HepG2 (cell line): ENCODE data around the gene HSPA1A. TPM values are rescaled to one million over a fixed set of nuclear protein-coding genes. Genes with fewer than 3 reads are reported as not detected.

Experiments
- GATAD1 ChIP-seq: IDR thresholded peaks from 2 replicates; pipeline ENCODE4 v1.6.1; 2016; ENCODE audit warnings: missing genetic modification reagents, missing compliant biosample characterization
- IKZF1 ChIP-seq: fragments of 450-650 bp; IDR thresholded peaks from 2 replicates; pipeline ENCODE4 v1.7.1; 2016
- JUND ChIP-seq: sonication (generic); formaldehyde crosslinking; IDR thresholded peaks from 2 replicates; pipeline ENCODE4 v1.8.0; 2022; ENCODE audit warnings: mild to moderate bottlenecking, missing genetic modification reagents
- KLF9 ChIP-seq: IDR thresholded peaks from 2 replicates; pipeline ENCODE4 v1.6.1; 2016; ENCODE audit warnings: low read depth
- MXD4 ChIP-seq: IDR thresholded peaks from 2 replicates; pipeline ENCODE4 v1.6.1; 2016; ENCODE audit warnings: mild to moderate bottlenecking, missing biosample characterization, missing genetic modification reagents
- NCOA1 ChIP-seq: sonication (generic); formaldehyde crosslinking; IDR thresholded peaks from 2 replicates; pipeline ENCODE4 v1.9.0; 2021; ENCODE audit warnings: missing genetic modification reagents
- NR2F6 ChIP-seq, 2 experiments: IDR thresholded peaks; 2 replicates each; pipeline ENCODE4 v1.6.1; 2016; ENCODE audit warnings: antibody characterized with exemption in 1 of 2, mild to moderate bottlenecking in 1 of 2
- PAX8 ChIP-seq: sonication (generic); formaldehyde crosslinking; IDR thresholded peaks from 2 replicates; pipeline ENCODE4 v1.8.0; 2022; ENCODE audit warnings: mild to moderate bottlenecking, missing genetic modification reagents, borderline replicate concordance
- PHF21A ChIP-seq: sonication (generic); formaldehyde crosslinking; IDR thresholded peaks from 2 replicates; pipeline ENCODE4 v1.5.0; 2020; ENCODE audit warnings: mild to moderate bottlenecking, missing genetic modification reagents
- SAP130 ChIP-seq: IDR thresholded peaks from 2 replicates; pipeline ENCODE4 v1.6.1; 2016; ENCODE audit warnings: low read depth
- ZBTB20 ChIP-seq: sonication (generic); formaldehyde crosslinking; IDR thresholded peaks from 2 replicates; pipeline ENCODE4 v1.8.1; 2023; ENCODE audit warnings: missing genetic modification reagents, low read depth, mild to moderate bottlenecking, borderline replicate concordance
- ZNF329 ChIP-seq: sonication (generic); formaldehyde crosslinking; IDR thresholded peaks from 2 replicates; pipeline ENCODE4 v1.9.0; 2021; ENCODE audit warnings: low read depth, mild to moderate bottlenecking, missing genetic modification reagents
- ZNF572 ChIP-seq: sonication (generic); formaldehyde crosslinking; IDR thresholded peaks from 2 replicates; pipeline ENCODE4 v1.5.1; 2020; ENCODE audit warnings: mild to moderate bottlenecking, missing genetic modification reagents
- ZNF777 ChIP-seq: sonication (generic); formaldehyde crosslinking; IDR thresholded peaks from 2 replicates; pipeline ENCODE4 v1.4.0; 2020; ENCODE audit warnings: missing genetic modification reagents
- ZNF790 ChIP-seq: sonication (generic); formaldehyde crosslinking; IDR thresholded peaks from 2 replicates; pipeline ENCODE4 v1.8.0; 2022; ENCODE audit warnings: missing genetic modification reagents, mild to moderate bottlenecking, borderline replicate concordance
- ZNF891 ChIP-seq: sonication (generic); formaldehyde crosslinking; IDR thresholded peaks from 2 replicates; pipeline ENCODE4 v1.5.0; 2020; ENCODE audit warnings: mild to moderate bottlenecking, missing genetic modification reagents
- polyA plus RNA-seq, 8 experiments: library from polyadenylated mRNA; depleted of rRNA in 3 of 8; stranded (reverse) in 7 of 8; unstranded in 1 of 8; fragments of >200 nt; fragmentation: Illumina TruSeq in 4 of 8; extraction: Trizol in 4 of 8; gene quantifications; 2 replicates each; pipeline versions ENCODE4 v1.2.1 to v1.2.3, GENCODE V29; 2011 to 2016; ENCODE audit warnings: low read depth in 4 of 8, missing spikeins in 1 of 8, mixed read lengths in 1 of 8; ENCODE audit not compliant: insufficient read depth in 1 of 8
- total RNA-seq, 5 experiments: library from RNA; depleted of rRNA; stranded (reverse); fragments of >200 nt; fragmentation: Illumina TruSeq; extraction: Trizol; gene quantifications; 2 replicates each; pipeline ENCODE4 v1.2.3, GENCODE V29; 2016; ENCODE audit warnings: low read depth in 1 of 5
- TF ChIP-seq, protein P1 (sequence below): sonication (generic); formaldehyde crosslinking; IDR thresholded peaks from 2 replicates; pipeline ENCODE4 v1.5.1; 2020; ENCODE audit warnings: mild to moderate bottlenecking, missing genetic modification reagents, borderline replicate concordance
- TF ChIP-seq, protein P2 (sequence below): sonication (generic); formaldehyde crosslinking; IDR thresholded peaks from 2 replicates; pipeline ENCODE4 v1.4.0; 2020; ENCODE audit warnings: missing genetic modification reagents
- TF ChIP-seq, protein P3 (sequence below): IDR thresholded peaks from 2 replicates; pipeline ENCODE4 v1.6.1; 2016; ENCODE audit warnings: missing compliant biosample characterization, missing genetic modification reagents, borderline replicate concordance

HSPA1A gene
- total and polyA plus RNA-seq, 2 of the 13 experiments (the other 11 are each of a cell fraction or from before 2014, with no cell fraction given), result 44.5 to 85.0 TPM

DNA sequence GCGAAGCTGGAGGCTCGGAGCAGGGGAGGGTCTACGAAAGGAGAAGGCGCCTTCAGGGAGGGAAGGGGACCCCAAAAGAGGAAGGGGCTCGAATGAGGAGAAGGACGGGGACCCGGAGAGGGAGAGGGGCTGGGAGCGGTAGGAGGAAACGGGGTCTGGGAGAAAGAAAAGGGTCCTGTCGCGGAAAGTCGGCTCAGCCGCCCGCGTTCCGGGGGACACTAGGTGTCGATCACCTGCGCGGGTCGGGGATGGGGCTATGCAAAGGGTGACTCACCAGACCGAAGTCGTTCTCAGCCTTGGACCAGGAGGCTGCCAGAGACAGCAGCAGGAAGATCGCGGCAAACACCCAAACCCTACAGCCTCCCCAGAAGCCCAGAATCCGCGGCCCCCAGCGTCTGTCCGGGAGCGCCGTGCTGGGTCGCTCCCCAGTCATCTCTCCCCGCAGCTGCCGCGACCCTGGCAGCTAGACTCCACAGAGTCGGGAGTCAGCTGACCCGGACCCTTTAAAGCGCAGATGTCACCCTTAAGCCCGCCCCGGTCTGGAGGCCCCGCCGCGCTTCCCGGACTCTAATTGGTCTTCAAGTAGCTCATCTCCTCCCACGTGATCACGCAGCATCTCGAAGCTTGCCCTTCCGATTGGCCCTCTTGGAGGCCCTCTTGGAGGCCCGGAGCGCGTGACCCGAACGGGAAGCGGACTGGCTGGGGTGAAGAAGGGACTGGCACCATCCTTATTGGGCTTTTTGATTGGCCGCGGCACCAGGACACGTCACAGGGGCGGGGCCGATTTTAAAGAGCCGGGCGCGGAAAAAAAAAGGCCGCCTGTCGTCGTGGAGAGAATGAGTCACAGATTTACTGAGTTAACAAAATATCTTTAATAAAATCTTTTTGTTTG lies 47.2 kb downstream of the HSPA1A start, which contains the start of gene NEU1 (continued):
- TF ChIP-seq, protein P1, sequence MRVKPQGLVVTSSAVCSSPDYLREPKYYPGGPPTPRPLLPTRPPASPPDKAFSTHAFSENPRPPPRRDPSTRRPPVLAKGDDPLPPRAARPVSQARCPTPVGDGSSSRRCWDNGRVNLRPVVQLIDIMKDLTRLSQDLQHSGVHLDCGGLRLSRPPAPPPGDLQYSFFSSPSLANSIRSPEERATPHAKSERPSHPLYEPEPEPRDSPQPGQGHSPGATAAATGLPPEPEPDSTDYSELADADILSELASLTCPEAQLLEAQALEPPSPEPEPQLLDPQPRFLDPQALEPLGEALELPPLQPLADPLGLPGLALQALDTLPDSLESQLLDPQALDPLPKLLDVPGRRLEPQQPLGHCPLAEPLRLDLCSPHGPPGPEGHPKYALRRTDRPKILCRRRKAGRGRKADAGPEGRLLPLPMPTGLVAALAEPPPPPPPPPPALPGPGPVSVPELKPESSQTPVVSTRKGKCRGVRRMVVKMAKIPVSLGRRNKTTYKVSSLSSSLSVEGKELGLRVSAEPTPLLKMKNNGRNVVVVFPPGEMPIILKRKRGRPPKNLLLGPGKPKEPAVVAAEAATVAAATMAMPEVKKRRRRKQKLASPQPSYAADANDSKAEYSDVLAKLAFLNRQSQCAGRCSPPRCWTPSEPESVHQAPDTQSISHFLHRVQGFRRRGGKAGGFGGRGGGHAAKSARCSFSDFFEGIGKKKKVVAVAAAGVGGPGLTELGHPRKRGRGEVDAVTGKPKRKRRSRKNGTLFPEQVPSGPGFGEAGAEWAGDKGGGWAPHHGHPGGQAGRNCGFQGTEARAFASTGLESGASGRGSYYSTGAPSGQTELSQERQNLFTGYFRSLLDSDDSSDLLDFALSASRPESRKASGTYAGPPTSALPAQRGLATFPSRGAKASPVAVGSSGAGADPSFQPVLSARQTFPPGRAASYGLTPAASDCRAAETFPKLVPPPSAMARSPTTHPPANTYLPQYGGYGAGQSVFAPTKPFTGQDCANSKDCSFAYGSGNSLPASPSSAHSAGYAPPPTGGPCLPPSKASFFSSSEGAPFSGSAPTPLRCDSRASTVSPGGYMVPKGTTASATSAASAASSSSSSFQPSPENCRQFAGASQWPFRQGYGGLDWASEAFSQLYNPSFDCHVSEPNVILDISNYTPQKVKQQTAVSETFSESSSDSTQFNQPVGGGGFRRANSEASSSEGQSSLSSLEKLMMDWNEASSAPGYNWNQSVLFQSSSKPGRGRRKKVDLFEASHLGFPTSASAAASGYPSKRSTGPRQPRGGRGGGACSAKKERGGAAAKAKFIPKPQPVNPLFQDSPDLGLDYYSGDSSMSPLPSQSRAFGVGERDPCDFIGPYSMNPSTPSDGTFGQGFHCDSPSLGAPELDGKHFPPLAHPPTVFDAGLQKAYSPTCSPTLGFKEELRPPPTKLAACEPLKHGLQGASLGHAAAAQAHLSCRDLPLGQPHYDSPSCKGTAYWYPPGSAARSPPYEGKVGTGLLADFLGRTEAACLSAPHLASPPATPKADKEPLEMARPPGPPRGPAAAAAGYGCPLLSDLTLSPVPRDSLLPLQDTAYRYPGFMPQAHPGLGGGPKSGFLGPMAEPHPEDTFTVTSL (CRISPR knock-in tag), result peak; percentile 76; the same call in 1 of the 2 replicates
- TF ChIP-seq PAX8 (no peak), ZBTB20 (CRISPR knock-in tag) (no peak; the same call in 1 of the 2 replicates), ZNF572 (CRISPR knock-in tag) (0 out of 2 replicates have a peak, but pooled peaks have one; percentile 46), KLF9 (CRISPR knock-in tag) (peak; percentile 88), MXD4 (CRISPR knock-in tag) (peak; percentile 75), NCOA1 (peak; percentile 89; the same call in 1 of the 2 replicates), ZNF777 (CRISPR knock-in tag) (no peak; the same call in 1 of the 2 replicates), PHF21A (CRISPR knock-in tag) (peak; percentile 94), NR2F6 (IDR thresholded peaks at IDR 0.05) (peak; percentile 60), NR2F6 (CRISPR knock-in tag; IDR thresholded peaks at IDR 0.05) (peak; percentile 75), ZNF329 (0 out of 2 replicates have a peak, but pooled peaks have one; percentile 67), JUND (no peak), ZNF891 (CRISPR knock-in tag) (peak; percentile 98), ZNF790 (CRISPR knock-in tag) (no peak; the same call in 1 of the 2 replicates), SAP130 (peak; percentile 98), GATAD1 (CRISPR knock-in tag) (peak; percentile 88), IKZF1 (no peak)
- TF ChIP-seq, protein P2, sequence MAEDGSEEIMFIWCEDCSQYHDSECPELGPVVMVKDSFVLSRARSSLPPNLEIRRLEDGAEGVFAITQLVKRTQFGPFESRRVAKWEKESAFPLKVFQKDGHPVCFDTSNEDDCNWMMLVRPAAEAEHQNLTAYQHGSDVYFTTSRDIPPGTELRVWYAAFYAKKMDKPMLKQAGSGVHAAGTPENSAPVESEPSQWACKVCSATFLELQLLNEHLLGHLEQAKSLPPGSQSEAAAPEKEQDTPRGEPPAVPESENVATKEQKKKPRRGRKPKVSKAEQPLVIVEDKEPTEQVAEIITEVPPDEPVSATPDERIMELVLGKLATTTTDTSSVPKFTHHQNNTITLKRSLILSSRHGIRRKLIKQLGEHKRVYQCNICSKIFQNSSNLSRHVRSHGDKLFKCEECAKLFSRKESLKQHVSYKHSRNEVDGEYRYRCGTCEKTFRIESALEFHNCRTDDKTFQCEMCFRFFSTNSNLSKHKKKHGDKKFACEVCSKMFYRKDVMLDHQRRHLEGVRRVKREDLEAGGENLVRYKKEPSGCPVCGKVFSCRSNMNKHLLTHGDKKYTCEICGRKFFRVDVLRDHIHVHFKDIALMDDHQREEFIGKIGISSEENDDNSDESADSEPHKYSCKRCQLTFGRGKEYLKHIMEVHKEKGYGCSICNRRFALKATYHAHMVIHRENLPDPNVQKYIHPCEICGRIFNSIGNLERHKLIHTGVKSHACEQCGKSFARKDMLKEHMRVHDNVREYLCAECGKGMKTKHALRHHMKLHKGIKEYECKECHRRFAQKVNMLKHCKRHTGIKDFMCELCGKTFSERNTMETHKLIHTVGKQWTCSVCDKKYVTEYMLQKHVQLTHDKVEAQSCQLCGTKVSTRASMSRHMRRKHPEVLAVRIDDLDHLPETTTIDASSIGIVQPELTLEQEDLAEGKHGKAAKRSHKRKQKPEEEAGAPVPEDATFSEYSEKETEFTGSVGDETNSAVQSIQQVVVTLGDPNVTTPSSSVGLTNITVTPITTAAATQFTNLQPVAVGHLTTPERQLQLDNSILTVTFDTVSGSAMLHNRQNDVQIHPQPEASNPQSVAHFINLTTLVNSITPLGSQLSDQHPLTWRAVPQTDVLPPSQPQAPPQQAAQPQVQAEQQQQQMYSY, result peak; percentile 97
- TF ChIP-seq, protein P3, sequence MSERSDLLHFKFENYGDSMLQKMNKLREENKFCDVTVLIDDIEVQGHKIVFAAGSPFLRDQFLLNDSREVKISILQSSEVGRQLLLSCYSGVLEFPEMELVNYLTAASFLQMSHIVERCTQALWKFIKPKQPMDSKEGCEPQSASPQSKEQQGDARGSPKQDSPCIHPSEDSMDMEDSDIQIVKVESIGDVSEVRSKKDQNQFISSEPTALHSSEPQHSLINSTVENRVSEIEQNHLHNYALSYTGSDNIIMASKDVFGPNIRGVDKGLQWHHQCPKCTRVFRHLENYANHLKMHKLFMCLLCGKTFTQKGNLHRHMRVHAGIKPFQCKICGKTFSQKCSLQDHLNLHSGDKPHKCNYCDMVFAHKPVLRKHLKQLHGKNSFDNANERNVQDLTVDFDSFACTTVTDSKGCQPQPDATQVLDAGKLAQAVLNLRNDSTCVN (CRISPR knock-in tag), result peak; percentile 81; the same call in 1 of the 2 replicates
